Caco-2 (cell line): ENCODE data around the gene NEURL1B. TPM values are rescaled to one million over a fixed set of nuclear protein-coding genes. Genes with fewer than 3 reads are reported as not detected.
A peak's percentile ranks its signal among the peaks of the same experiment; 100 is the strongest.
"Not testable (repeated sequence)": the region's sequence is repeated elsewhere in the genome, so short reads cannot be mapped to it uniquely, and the experiment has no call there.

Source experiments
- BruUV-seq: library from RNA; stranded (reverse); fragments of 400-500 nt; replicated peaks from 2 replicates; lab custom pipeline; 2021; lab: Mats Ljungman, UMichigan
- CTCF ChIA-PET: fragments of 300-600 bp; sonication (Branson Sonifier 250); formaldehyde crosslinking; loops from one replicate; lab custom pipeline; 2022; ENCODE audit warnings: antibody characterized with exemption; lab: Charles Lee
- POLR2A ChIA-PET: fragments of 300-600 bp; sonication (Branson Sonifier 250); formaldehyde crosslinking; loops from one replicate; lab custom pipeline; 2022; ENCODE audit warnings: antibody characterized with exemption; lab: Charles Lee
- DNase-seq, 2 experiments: peaks; one replicate each; pipeline versions ENCODE4 v3.0.0 to v3.0.0-alpha.2; 2020 to 2022
- H3K27me3 ChIP-seq: replicated peaks from 2 replicates; pipeline ENCODE4 v1.6.0; 2011; ENCODE audit warnings: low read length; ENCODE audit not compliant: control insufficient read depth, insufficient read depth
- H3K36me3 ChIP-seq: 2 replicates; pipeline ENCODE4 v1.5.1; 2011; ENCODE audit warnings: low read length; ENCODE audit not compliant: control insufficient read depth, insufficient read depth
- H3K4me1 ChIP-seq: fragments of 250-450 bp; sonication (Bioruptor Pico); 2 replicates; pipeline ENCODE4 v1.5.1; 2020; ENCODE audit warnings: mild to moderate bottlenecking
- H3K4me3 ChIP-seq: 2 replicates; pipeline ENCODE4 v1.5.1; 2011; ENCODE audit warnings: low read depth, mild to moderate bottlenecking, control low read depth, low read length
- H3K9me3 ChIP-seq: fragments of 250-450 bp; sonication (Bioruptor Pico); 2 replicates; pipeline ENCODE4 v1.5.1; 2020; ENCODE audit warnings: mild to moderate bottlenecking, moderate library complexity
- H3K27ac Mint-ChIP-seq: one replicate; pipeline ENCODE4 v1.8.0; 2022; ENCODE audit warnings: mixed read lengths; ENCODE audit not compliant: unreplicated experiment
- H3K27me3 Mint-ChIP-seq: one replicate; pipeline ENCODE4 v1.8.0; 2022; ENCODE audit warnings: mixed read lengths; ENCODE audit not compliant: insufficient read depth, unreplicated experiment
- H3K36me3 Mint-ChIP-seq: one replicate; pipeline ENCODE4 v1.8.0; 2022; ENCODE audit warnings: mild to moderate bottlenecking, mixed read lengths; ENCODE audit not compliant: insufficient read depth, unreplicated experiment
- H3K4me1 Mint-ChIP-seq: one replicate; pipeline ENCODE4 v1.8.0; 2022; ENCODE audit warnings: low read depth, mixed read lengths; ENCODE audit not compliant: unreplicated experiment
- H3K4me3 Mint-ChIP-seq: one replicate; pipeline ENCODE4 v1.8.0; 2022; ENCODE audit warnings: mild to moderate bottlenecking, moderate library complexity, mixed read lengths; ENCODE audit not compliant: unreplicated experiment
- H3K9me3 Mint-ChIP-seq: one replicate; pipeline ENCODE4 v1.8.0; 2022; ENCODE audit warnings: mixed read lengths; ENCODE audit not compliant: unreplicated experiment
- intact Hi-C: fragments of 100-400 bp; cut with micrococcal nuclease; formaldehyde crosslinking; loops from one replicate; pipeline ENCODE4 v1.10.0; 2022; ENCODE audit not compliant: unreplicated experiment
- total RNA-seq: library from RNA; stranded (reverse); gene quantifications from 2 replicates; pipeline ENCODE4 v1.2.3, GENCODE V29; 2022
- TF ChIP-seq, protein P1 (sequence below), 2 experiments: fragments of 200-600 bp in 1 of 2; IDR thresholded peaks; 1 replicate in 1 of 2; 2 replicates in 1 of 2; pipeline versions ENCODE4 v1.5.1 to v1.8.0; 2011 to 2022; ENCODE audit warnings: antibody characterized with exemption in 1 of 2, control low read depth in 1 of 2, inconsistent platforms in 1 of 2, low read depth in 1 of 2, low read length in 1 of 2, mild to moderate bottlenecking in 1 of 2, moderate library complexity in 1 of 2; ENCODE audit not compliant: insufficient read depth in 1 of 2, severe bottlenecking in 1 of 2, unreplicated experiment in 1 of 2

The NEURL1B gene
- total RNA-seq, 1 experiment from 2014 or later, result 7.6 TPM

DNA sequence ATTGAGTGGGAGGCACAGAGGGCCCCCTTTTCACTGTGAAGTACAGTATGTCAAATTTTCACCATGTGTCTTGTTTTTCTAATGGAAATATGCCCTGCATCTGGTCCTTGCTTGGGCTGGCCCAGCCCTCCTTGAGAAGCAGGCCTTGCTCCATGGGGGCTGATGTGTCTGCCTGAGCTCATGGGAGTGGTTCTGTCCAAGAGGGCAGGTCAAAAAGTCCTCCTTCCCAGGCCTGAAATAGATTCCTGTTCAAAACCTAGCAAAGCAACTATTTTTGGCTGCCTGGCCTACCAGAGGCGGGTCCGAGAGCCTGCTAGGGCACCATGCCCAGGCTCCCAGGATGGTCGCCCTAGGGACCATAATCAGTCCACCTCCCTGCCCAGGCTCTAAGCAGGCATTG, 40.5 kb upstream of the NEURL1B start:
- H3K4me3 Mint-ChIP-seq, result no peak overlapping the region
- POLR2A ChIA-PET, result no interaction called here
- Histone ChIP-seq H3K27me3 (no peaks in the 10 kb centered on the region), H3K9me3 (no peaks in the 10 kb centered on the region), H3K4me3 (no peak overlapping the region), H3K36me3 (no peaks in the 10 kb centered on the region), H3K4me1 (no peaks in the 10 kb centered on the region)
- BruUV-seq, result no TSS peak
- H3K4me1 Mint-ChIP-seq, result no peaks in the 10 kb centered on the region
- intact Hi-C loops, result no loop called here
- peak in 1 of 2 experiments; percentile 5 for DNase-seq
- H3K36me3 Mint-ChIP-seq, result no peaks in the 10 kb centered on the region
- no peaks in the 10 kb centered on the region for H3K9me3 Mint-ChIP-seq
- CTCF ChIA-PET, result no interaction called here
- no peak overlapping the region for H3K27ac Mint-ChIP-seq
- peaks cover 3% of the 10 kb centered on the region for H3K27me3 Mint-ChIP-seq
- TF ChIP-seq, protein P1, sequence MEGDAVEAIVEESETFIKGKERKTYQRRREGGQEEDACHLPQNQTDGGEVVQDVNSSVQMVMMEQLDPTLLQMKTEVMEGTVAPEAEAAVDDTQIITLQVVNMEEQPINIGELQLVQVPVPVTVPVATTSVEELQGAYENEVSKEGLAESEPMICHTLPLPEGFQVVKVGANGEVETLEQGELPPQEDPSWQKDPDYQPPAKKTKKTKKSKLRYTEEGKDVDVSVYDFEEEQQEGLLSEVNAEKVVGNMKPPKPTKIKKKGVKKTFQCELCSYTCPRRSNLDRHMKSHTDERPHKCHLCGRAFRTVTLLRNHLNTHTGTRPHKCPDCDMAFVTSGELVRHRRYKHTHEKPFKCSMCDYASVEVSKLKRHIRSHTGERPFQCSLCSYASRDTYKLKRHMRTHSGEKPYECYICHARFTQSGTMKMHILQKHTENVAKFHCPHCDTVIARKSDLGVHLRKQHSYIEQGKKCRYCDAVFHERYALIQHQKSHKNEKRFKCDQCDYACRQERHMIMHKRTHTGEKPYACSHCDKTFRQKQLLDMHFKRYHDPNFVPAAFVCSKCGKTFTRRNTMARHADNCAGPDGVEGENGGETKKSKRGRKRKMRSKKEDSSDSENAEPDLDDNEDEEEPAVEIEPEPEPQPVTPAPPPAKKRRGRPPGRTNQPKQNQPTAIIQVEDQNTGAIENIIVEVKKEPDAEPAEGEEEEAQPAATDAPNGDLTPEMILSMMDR (IDR thresholded peaks at IDR 0.05; ENCODE audit: insufficient read depth in 1 of 2, low read depth in 1 of 2, low read length in 1 of 2, severe bottlenecking in 1 of 2, unreplicated experiment in 1 of 2), result no peak

- peak in 1 of 2 experiments; percentile 15 for DNase-seq
- POLR2A ChIA-PET, H3K9me3 Mint-ChIP-seq, H3K27me3 ChIP-seq, CTCF ChIA-PET, H3K4me1 Mint-ChIP-seq, intact Hi-C loops, H3K36me3 Mint-ChIP-seq, H3K9me3 ChIP-seq, H3K4me3 ChIP-seq, H3K36me3 ChIP-seq, H3K4me1 ChIP-seq, H3K27ac Mint-ChIP-seq, BruUV-seq, H3K27me3 Mint-ChIP-seq, H3K4me3 Mint-ChIP-seq: not testable (repeated sequence)
Observed at GRCh38 chr5:172601576-172601975, 39.5 kb upstream of the NEURL1B start.

DNA sequence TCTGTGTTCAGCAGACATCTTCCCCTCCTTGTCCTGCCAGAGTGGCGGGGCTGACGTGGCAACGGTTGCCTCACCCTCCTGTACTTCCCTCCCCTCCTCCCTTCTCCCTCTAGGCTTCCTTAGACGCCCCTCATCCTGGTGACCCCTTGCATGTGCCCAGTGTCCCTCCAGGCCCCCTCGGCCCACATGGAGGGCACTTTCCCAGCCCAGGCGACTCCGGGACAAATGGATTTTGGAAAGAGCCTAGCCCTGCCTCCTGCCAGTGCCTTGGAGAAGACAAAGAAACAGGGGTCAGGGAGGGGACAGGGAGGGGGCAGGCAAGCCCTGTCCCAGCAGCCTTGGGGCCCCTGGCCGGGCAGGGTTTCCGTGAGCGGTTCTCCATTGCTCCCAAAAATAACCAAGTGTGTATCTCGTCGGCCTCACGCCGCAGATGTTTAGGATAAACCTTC, 38.3 kb upstream of the NEURL1B start:
- POLR2A ChIA-PET, result no interaction called here
- CTCF ChIA-PET, result no interaction called here

More for the DNA sequence above, 38.3 kb upstream of the NEURL1B start:
- H3K27ac Mint-ChIP-seq, result no peak overlapping the region
- Histone ChIP-seq H3K4me3 (no peak overlapping the region), H3K36me3 (no peaks in the 10 kb centered on the region), H3K27me3 (no peaks in the 10 kb centered on the region), H3K9me3 (no peaks in the 10 kb centered on the region), H3K4me1 (no peaks in the 10 kb centered on the region)
- no peak overlapping the region for H3K4me3 Mint-ChIP-seq
- no peaks in the 10 kb centered on the region for H3K36me3 Mint-ChIP-seq
- BruUV-seq, result no TSS peak
- DNase-seq, result no peak
- no peaks in the 10 kb centered on the region for H3K4me1 Mint-ChIP-seq
- peaks cover 6% of the 10 kb centered on the region for H3K27me3 Mint-ChIP-seq
- H3K9me3 Mint-ChIP-seq, result no peaks in the 10 kb centered on the region
- intact Hi-C loops, result no loop called here
- TF ChIP-seq, protein P1 (IDR thresholded peaks at IDR 0.05; ENCODE audit: insufficient read depth in 1 of 2, low read depth in 1 of 2, low read length in 1 of 2, severe bottlenecking in 1 of 2, unreplicated experiment in 1 of 2), result no peak
